Common myeloid progenitor, CD34-positive (primary cell): ENCODE data around the gene MACROD2.

Source experiments
- CTCF ChIA-PET: fragments of 350-600 bp; sonication (Branson Sonifier 250); formaldehyde crosslinking; loops from one replicate; lab custom pipeline; 2021; ENCODE audit warnings: antibody characterized with exemption; lab: Charles Lee
- POLR2A ChIA-PET: fragments of 350-600 bp; sonication (Branson Sonifier 250); formaldehyde crosslinking; loops from one replicate; lab custom pipeline; 2021; ENCODE audit warnings: antibody characterized with exemption; lab: Charles Lee
- DNase-seq, 3 donors: peaks; one replicate each; pipeline versions ENCODE4 v3.0.0 to v3.0.0-alpha.2; 2013
- H3K27ac ChIP-seq, 2 experiments: 1 replicate in 1 of 2; 2 replicates in 1 of 2; pipeline ENCODE4 v1.7.0; 2013; ENCODE audit warnings: inconsistent platforms in 2 of 2, low read length in 2 of 2, mild to moderate bottlenecking in 2 of 2, low read depth in 1 of 2, moderate library complexity in 1 of 2; ENCODE audit not compliant: severe bottlenecking in 2 of 2, insufficient read depth in 1 of 2, poor library complexity in 1 of 2
- H3K27me3 ChIP-seq, 5 experiments: replicated peaks in 2 of 5; 1 replicate in 3 of 5; 2 replicates in 2 of 5; pipeline versions ENCODE4 v1.6.1 to v1.7.0; 2013; ENCODE audit warnings: low read length in 4 of 5, mild to moderate bottlenecking in 2 of 5, moderate library complexity in 2 of 5, inconsistent platforms in 1 of 5; ENCODE audit not compliant: insufficient read depth in 5 of 5, control insufficient read depth in 4 of 5
- H3K36me3 ChIP-seq, 4 experiments: 1 replicate in 2 of 4; 2 replicates in 2 of 4; pipeline versions ENCODE4 v1.6.1 to v1.7.0; 2013; ENCODE audit warnings: low read length in 3 of 4, control low read depth in 1 of 4, mild to moderate bottlenecking in 1 of 4; ENCODE audit not compliant: control insufficient read depth in 4 of 4, insufficient read depth in 4 of 4
- H3K4me1 ChIP-seq, 4 experiments: 1 replicate in 3 of 4; 2 replicates in 1 of 4; pipeline versions ENCODE4 v1.6.1 to v1.7.1; 2013; ENCODE audit warnings: low read length in 3 of 4, mild to moderate bottlenecking in 3 of 4, control low read depth in 1 of 4, inconsistent platforms in 1 of 4, moderate library complexity in 1 of 4; ENCODE audit not compliant: control insufficient read depth in 4 of 4, insufficient read depth in 4 of 4; ENCODE audit errors: control extremely low read depth in 1 of 4
- H3K4me3 ChIP-seq, 7 experiments: 1 replicate in 4 of 7; 2 replicates in 3 of 7; pipeline versions ENCODE4 v1.5.1 to v1.7.0; 2013; ENCODE audit warnings: mild to moderate bottlenecking in 7 of 7, low read length in 6 of 7, moderate library complexity in 6 of 7, inconsistent platforms in 2 of 7, low read depth in 2 of 7, control low read depth in 1 of 7; ENCODE audit not compliant: insufficient read depth in 4 of 7, control insufficient read depth in 1 of 7; ENCODE audit errors: extremely low read depth in 1 of 7
- H3K9me3 ChIP-seq, 5 experiments: 1 replicate in 4 of 5; 2 replicates in 1 of 5; pipeline versions ENCODE4 v1.6.1 to v1.7.1; 2013; ENCODE audit warnings: low read length in 4 of 5, mild to moderate bottlenecking in 2 of 5, inconsistent platforms in 1 of 5, low read depth in 1 of 5, moderate library complexity in 1 of 5; ENCODE audit not compliant: control insufficient read depth in 4 of 5, insufficient read depth in 2 of 5; ENCODE audit errors: control extremely low read depth in 1 of 5
- WGBS: methylation state at CpG from one replicate; pipeline ENCODE4 v1.1.5; 2013; ENCODE audit not compliant: insufficient coverage; 5-methylcytosine and 5-hydroxymethylcytosine counted together

MACROD2 gene

DNA sequence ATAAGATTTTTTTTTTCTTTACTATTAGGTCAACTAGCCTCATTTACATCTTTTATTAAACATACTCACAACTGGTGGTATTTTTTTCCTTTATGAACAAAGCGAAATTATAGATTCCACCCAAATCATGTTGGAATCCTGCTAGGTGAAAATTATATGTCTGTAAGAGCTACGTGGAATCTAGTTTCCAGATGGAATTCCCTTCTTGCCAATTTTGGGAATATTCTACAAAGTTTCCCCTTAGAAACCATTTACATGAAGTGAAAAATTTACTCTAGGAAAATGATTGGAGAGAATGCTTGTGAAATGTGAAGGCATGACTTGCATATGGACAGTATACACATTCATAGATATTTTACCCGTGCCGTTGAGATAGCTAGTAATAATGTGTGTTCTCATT, 1466.6 kb downstream of the MACROD2 start:
- Histone ChIP-seq H3K27me3 (no peaks in the 10 kb centered on the region), H3K27ac (no peak overlapping the region), H3K36me3 (no peaks in the 10 kb centered on the region), H3K4me1 (no peaks in the 10 kb centered on the region), H3K4me3 (no peak overlapping the region), H3K9me3 (no peaks in the 10 kb centered on the region)
- ChIA-PET CTCF (no interaction called here), POLR2A (no interaction called here)
- DNase-seq = no peak
- WGBS = no CpG with 5 or more reads among the region's 4 CpGs

GRCh38 chr20:15475483-15475882, 1480.2 kb downstream of the MACROD2 start:
- Histone ChIP-seq H3K36me3 (no peaks in the 10 kb centered on the region), H3K27me3 (no peaks in the 10 kb centered on the region), H3K9me3 (no peaks in the 10 kb centered on the region), H3K27ac (no peak overlapping the region), H3K4me1 (no peaks in the 10 kb centered on the region), H3K4me3 (no peak overlapping the region)
- peak in 2 of 3 donors; percentile 6 to 64 for DNase-seq
- WGBS = 7% methylated on average over 5 of the region's 5 CpGs
- CTCF ChIA-PET = no interaction called here
- POLR2A ChIA-PET = no interaction called here

DNA sequence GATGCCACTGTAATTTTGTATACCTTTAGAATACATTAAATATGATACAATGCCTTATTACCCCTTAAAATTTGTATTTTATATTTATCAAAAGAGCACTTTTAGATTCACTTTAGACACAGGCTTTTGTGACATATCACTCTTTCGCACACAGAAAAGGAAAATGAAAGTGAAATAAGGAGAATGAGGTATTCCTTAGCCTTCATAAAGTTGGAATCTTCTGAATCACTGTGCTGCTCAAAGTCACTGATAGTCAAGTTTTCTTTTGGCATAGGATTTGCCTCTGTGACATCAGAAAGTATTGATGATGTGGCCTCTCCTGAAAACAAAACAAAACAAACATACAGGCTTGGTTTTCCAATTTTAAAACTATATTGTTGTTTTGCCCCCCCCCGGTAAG, 1480.9 kb downstream of the MACROD2 start:
- WGBS = no CpG with 5 or more reads among the region's 2 CpGs
- no peak overlapping the region for H3K27ac ChIP-seq
- no peak overlapping the region for H3K4me3 ChIP-seq
- no peaks in the 10 kb centered on the region for H3K9me3 ChIP-seq
- ChIA-PET CTCF (no interaction called here), POLR2A (no interaction called here)
- H3K4me1 ChIP-seq = no peaks in the 10 kb centered on the region
- no peak for DNase-seq
- no peaks in the 10 kb centered on the region for H3K36me3 ChIP-seq
- no peaks in the 10 kb centered on the region for H3K27me3 ChIP-seq

DNA sequence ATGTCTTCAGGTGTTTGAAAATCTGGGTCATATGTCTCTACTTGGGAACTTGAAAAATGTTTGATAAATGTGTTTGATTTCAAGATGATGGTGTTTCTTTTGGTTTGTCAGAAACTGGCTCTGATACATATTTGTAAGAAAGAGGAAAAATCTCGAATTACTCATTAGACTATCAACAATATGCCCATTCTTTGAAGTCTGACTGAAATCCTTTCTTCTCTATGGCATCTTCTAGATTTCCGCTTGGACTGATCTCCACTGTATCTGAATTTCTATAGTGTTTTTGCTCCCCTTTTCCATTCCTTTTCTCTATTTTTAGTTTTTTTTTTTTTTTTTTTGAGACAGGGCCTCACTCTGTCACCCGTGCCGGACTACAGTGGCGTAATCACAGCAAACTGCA, 1481.5 kb downstream of the MACROD2 start:
- H3K9me3 ChIP-seq = no peaks in the 10 kb centered on the region
- no peak for DNase-seq
- 98% methylated on average over 4 of the region's 5 CpGs for WGBS
- no peak overlapping the region for H3K4me3 ChIP-seq
- no peaks in the 10 kb centered on the region for H3K27me3 ChIP-seq
- H3K27ac ChIP-seq = no peak overlapping the region
- H3K4me1 ChIP-seq = no peaks in the 10 kb centered on the region
- ChIA-PET CTCF (no interaction called here), POLR2A (no interaction called here)
- no peaks in the 10 kb centered on the region for H3K36me3 ChIP-seq

- Histone ChIP-seq H3K9me3 (peaks cover 0 to 1% (median 0%) of the 10 kb centered on the region in 5 experiments), H3K4me1 (no peaks in the 10 kb centered on the region), H3K4me3 (no peak overlapping the region), H3K36me3 (no peaks in the 10 kb centered on the region), H3K27me3 (no peaks in the 10 kb centered on the region), H3K27ac (no peak overlapping the region)
- POLR2A ChIA-PET = interaction anchor here (0.7 kb wide), 1 partner anchor 1391 kb away, joined by 3 read pairs; no protein-coding TSS in a partner anchor
- DNase-seq = no peak
- 88% methylated on average over 2 of the region's 3 CpGs for WGBS
- CTCF ChIA-PET = no interaction called here
These were observed 1487.2 kb downstream of the MACROD2 start for GRCh38 chr20:15482525-15482924.

DNA sequence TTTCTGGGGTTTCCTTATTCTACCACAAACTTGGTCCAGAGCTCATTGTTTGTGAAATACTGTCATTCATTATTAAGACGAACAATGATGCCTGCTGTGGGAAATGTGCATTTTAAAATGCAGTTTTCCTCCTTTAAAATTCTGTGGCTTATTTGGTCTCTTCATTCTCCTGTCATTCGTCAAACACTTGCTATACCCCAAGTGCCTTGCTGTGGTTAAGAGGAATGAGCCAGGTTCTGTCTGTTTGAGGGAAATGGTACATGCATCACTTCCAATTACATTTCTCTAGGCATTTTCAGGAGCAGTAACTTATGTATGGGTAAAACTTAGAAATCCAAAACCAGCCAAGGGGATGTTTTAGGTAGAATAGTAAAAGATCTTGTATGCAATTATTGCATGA, 1490.2 kb downstream of the MACROD2 start:
- Histone ChIP-seq H3K4me3 (no peak overlapping the region), H3K27me3 (no peaks in the 10 kb centered on the region), H3K36me3 (no peaks in the 10 kb centered on the region), H3K27ac (no peak overlapping the region), H3K9me3 (peaks cover 0 to 1% (median 0%) of the 10 kb centered on the region in 5 experiments), H3K4me1 (no peaks in the 10 kb centered on the region)
- 60% methylated on average over 1 of the region's 2 CpGs for WGBS
- POLR2A ChIA-PET = no interaction called here
- DNase-seq = no peak
- CTCF ChIA-PET = no interaction called here

DNA sequence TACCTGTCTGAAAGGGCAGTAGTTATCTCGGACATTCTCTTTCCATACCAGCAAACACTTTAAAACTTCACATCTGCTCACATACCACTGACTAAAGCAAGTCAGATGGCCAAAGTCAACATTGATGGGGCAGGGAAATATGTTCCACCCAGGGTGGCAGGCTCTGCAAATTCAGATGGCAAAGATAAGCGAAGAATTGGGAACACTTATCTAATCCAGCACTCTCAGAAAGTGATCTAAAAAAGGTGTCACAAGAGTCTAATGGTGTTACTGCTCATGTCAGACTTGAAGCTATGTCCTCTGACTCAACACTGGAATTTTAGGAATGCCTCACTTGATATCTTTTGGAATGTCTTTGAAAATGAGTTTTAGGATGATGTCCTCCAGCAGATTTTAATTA, 1491.7 kb downstream of the MACROD2 start:
- H3K4me1 ChIP-seq = no peaks in the 10 kb centered on the region
- POLR2A ChIA-PET = no interaction called here
- H3K27me3 ChIP-seq = no peaks in the 10 kb centered on the region
- DNase-seq = no peak
- H3K27ac ChIP-seq = no peak overlapping the region
- H3K9me3 ChIP-seq = peaks cover 0 to 1% (median 0%) of the 10 kb centered on the region in 5 experiments
- 100% methylated on average over 1 of the region's 2 CpGs for WGBS
- CTCF ChIA-PET = no interaction called here
- H3K36me3 ChIP-seq = no peaks in the 10 kb centered on the region
- H3K4me3 ChIP-seq = no peak overlapping the region
